HG03045 (cell line): Measurements from ENCODE around the gene KIAA0825.
A peak's percentile ranks its signal among the peaks of the same experiment; 100 is the strongest.
"Not testable (repeated sequence)": the region's sequence is repeated elsewhere in the genome, so short reads cannot be mapped to it uniquely, and the experiment has no call there.

Source experiments
- ATAC-seq: cut with Tn5 transposase; IDR thresholded peaks from one replicate; pipeline ENCODE4 v1.9.1; 2021; ENCODE audit warnings: mild to moderate bottlenecking, moderate library complexity; ENCODE audit not compliant: unreplicated experiment

Gene KIAA0825

GRCh38 chr5:94199566-94199965, 418.8 kb downstream of the KIAA0825 start:
- ATAC-seq: no peak

GRCh38 chr5:94197970-94198369, 420.4 kb downstream of the KIAA0825 start:
- ATAC-seq: no peak

GRCh38 chr5:94196953-94197352, 421.5 kb downstream of the KIAA0825 start:
- no peak for ATAC-seq

- ATAC-seq: no peak
Measured at GRCh38 chr5:94192658-94193391, 425.6 kb downstream of the KIAA0825 start.

GRCh38 chr5:94191604-94192003, 426.8 kb downstream of the KIAA0825 start:
- ATAC-seq: no peak

- no peak for ATAC-seq
Measured at GRCh38 chr5:94188725-94189124, 429.7 kb downstream of the KIAA0825 start.

- no peak for ATAC-seq
Measured at GRCh38 chr5:94184870-94185269, 433.5 kb downstream of the KIAA0825 start.

GRCh38 chr5:94181895-94182294, 436.5 kb downstream of the KIAA0825 start:
- ATAC-seq: no peak

- no peak for ATAC-seq
Measured at GRCh38 chr5:94180761-94181160, 437.6 kb downstream of the KIAA0825 start.

- ATAC-seq: no peak
Measured at GRCh38 chr5:94175912-94176311, 442.5 kb downstream of the KIAA0825 start.

- no peak for ATAC-seq
Measured at GRCh38 chr5:94174748-94175411, 443.5 kb downstream of the KIAA0825 start.

- no peak for ATAC-seq
Measured at GRCh38 chr5:94173100-94173499, 445.3 kb downstream of the KIAA0825 start.

- not testable (repeated sequence) for ATAC-seq
Measured at GRCh38 chr5:94171070-94171469, 447.3 kb downstream of the KIAA0825 start.

- ATAC-seq: peak; percentile 59
Measured at GRCh38 chr5:94170158-94170557, 448.2 kb downstream of the KIAA0825 start.

GRCh38 chr5:94168151-94168550, 450.3 kb downstream of the KIAA0825 start:
- ATAC-seq: no peak

- no peak for ATAC-seq
Measured at GRCh38 chr5:94161801-94162200, 456.6 kb downstream of the KIAA0825 start.

- no peak for ATAC-seq
Measured at GRCh38 chr5:94159144-94159543, 459.3 kb downstream of the KIAA0825 start.

GRCh38 chr5:94157704-94158539, 460.5 kb downstream of the KIAA0825 start:
- ATAC-seq: no peak

- no peak for ATAC-seq
Measured at GRCh38 chr5:94154672-94155071, 463.7 kb downstream of the KIAA0825 start.

- no peak for ATAC-seq
Measured at GRCh38 chr5:94153736-94154450, 464.5 kb downstream of the KIAA0825 start.

- ATAC-seq: not testable (repeated sequence)
Measured at GRCh38 chr5:94143621-94144020, 474.8 kb downstream of the KIAA0825 start.
